Coronary artery (tissue), 2 donors: ENCODE data around the gene IL31.

ENCODE experiments used
- DNase-seq: peaks from one replicate; pipeline ENCODE4 v3.0.0-alpha.2; 2017; ENCODE audit warnings: low spot score
- H3K27ac ChIP-seq, 2 donors: fragments of 200-600 bp; sonication (generic); one replicate each; pipeline ENCODE4 v1.5.1; 2016 to 2019
- H3K4me3 ChIP-seq: fragments of 200-600 bp; sonication (generic); 2 replicates; pipeline ENCODE4 v1.5.1; 2016; ENCODE audit warnings: mild to moderate bottlenecking, moderate library complexity
- CTCF ChIP-seq: fragments of 200-600 bp; sonication (generic); IDR thresholded peaks from one replicate; pipeline ENCODE4 v1.5.1; 2019; ENCODE audit warnings: antibody characterized with exemption

The IL31 gene

DNA sequence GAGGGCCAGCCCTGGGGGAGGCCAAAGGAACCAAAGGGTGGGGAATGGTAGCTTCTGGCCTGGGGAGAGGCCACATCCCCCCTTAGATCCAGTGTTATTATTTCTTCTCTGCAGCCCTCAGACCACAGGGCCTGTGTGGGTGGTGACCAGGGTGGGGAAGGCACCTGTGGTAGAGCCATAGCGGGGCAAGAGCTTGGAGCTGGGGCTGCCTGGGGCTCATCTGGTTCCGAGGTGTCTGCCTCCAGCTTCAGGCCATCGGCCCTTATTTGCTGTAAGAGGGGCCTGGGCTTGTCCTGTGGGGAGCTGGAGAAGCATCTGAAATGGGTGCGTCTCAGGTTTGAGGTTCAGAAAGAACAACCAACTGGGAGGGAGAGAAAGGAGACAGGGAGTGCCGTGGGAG lies 27.4 kb upstream of the IL31 start:
- TF ChIP-seq CTCF, result no peak
- DNase-seq, result no peak
- no peak overlapping the region for H3K4me3 ChIP-seq

DNA sequence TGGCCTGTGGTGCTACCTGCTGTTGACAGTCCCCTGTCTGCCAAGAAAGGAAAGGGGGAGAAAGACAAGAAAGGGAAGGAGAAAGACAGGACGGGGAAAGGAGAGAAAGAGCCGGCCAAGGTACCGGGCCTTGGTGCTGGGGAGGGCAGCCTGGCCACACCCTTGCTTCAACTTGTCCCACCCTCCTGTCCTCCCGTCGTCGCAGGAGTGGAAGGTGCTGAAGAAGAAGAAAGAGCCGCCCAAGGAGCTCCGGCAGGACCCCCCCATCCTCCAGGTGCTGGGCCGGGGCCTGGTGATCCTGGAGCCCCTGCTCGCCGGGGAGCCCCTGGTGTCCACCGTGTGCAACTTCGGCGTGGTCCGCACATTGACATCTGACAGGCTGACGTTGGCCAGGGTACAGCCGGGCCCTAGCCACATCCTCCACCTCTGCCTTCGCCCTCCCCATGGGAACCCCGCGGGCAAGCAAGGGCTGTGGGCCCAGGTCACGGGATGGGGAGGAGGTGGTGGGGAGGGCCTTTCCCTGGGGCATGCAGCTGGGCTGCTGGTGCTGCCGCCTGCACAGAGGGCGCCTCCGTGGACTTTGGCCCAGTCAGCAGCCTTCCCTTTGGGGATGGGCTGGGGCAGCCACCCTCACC lies 26.6 kb upstream of the IL31 start:
- H3K4me3 ChIP-seq, result no peak overlapping the region
- no peak overlapping the region for H3K27ac ChIP-seq
- no peak for TF ChIP-seq CTCF
- no peak for DNase-seq

More for the DNA sequence above, 27.4 kb upstream of the IL31 start:
- no peak overlapping the region for H3K27ac ChIP-seq

DNA sequence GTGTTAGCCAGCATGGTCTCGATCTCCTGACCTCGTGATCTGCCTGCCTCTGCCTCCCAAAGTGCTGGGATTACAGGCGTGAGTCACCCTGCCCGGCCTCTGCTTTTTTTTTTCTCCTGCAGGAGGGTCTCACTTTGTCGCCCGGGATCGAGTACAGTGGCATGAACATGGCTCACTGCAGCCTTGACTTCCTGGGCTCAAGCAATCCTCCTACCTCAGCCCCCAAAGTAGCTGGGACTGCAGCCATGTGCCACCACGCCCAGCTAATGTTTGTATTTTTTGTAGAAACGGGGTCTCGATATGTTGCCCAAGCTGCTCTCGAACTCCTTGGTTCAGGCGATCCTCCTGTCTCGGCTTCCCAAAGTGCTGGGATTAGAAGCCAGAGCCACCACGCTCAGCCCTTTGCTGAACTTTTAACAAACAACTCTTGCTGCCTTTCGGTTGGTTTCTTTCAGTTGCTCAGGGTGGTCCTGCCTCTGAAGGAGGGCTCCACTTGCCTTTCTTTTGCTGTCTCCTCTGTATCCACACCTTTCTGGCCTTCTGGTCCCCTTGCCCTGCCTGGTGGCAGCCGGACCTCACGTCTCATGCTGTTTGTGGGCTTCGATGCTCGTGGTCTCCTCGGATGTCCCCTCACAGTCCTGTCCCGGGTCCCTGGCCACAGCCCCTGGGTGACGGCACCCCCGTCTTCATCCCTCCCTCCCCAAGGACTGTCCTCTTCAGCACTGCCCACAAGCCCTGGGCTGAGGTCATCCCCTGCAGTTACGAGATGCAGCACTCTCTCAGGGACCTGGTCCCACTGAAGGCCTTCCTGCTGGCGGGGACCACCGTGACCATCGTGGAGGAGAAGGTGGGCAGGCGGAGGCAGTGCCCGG lies 25.7 kb upstream of the IL31 start:
- Histone ChIP-seq H3K4me3 (no peak overlapping the region), H3K27ac (no peak overlapping the region)
- no peak for TF ChIP-seq CTCF
- no peak for DNase-seq

GRCh38 chr12:122197612-122197966 lies 23.6 kb upstream of the IL31 start:
- no peak for TF ChIP-seq CTCF
- DNase-seq, result no peak
- no peak overlapping the region for H3K27ac ChIP-seq
- no peak overlapping the region for H3K4me3 ChIP-seq

GRCh38 chr12:122195405-122195804 lies 21.4 kb upstream of the IL31 start:
- TF ChIP-seq CTCF, result no peak
- Histone ChIP-seq H3K4me3 (no peak overlapping the region), H3K27ac (no peak overlapping the region)
- no peak for DNase-seq

GRCh38 chr12:122194804-122195203 lies 20.8 kb upstream of the IL31 start:
- H3K27ac ChIP-seq, result no peak overlapping the region
- no peak overlapping the region for H3K4me3 ChIP-seq
- TF ChIP-seq CTCF, result no peak
- DNase-seq, result no peak

GRCh38 chr12:122192441-122192840 lies 18.4 kb upstream of the IL31 start:
- no peak overlapping the region for H3K4me3 ChIP-seq
- TF ChIP-seq CTCF, result no peak
- no peak for DNase-seq
- H3K27ac ChIP-seq, result no peak overlapping the region
